GM18907 (cell line): ENCODE results near the gene NLE1.

Experiments used
- ATAC-seq: cut with Tn5 transposase; IDR thresholded peaks from one replicate; pipeline ENCODE4 v1.9.1; 2021; ENCODE audit warnings: mild to moderate bottlenecking, moderate library complexity; ENCODE audit not compliant: unreplicated experiment

NLE1 gene

DNA sequence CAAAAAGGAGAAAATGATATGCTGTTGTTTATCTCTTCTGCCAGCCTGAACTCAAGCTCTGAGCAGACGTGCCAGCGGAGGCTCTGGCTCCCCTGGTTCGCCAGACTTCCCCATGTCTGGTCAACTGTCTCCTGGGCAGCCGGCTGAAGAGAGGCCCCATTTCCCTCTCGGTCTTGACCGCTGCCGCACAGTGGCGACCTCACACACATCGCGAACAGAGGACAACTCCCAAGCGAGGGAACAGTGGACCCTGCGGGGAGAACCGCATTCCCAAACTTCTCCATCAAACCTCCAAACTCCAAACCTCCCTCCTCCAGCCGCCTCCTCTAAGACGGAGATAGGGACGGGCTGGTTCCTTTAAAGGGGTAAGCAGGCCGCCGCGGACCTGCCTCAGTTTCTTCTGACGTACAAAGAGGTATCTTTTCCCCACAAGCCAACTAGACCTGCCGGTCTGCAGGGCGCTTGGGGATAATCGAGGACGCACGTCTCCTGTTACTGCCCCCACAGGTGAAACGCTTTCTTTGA is 53.7 kb downstream of the NLE1 start:
- ATAC-seq = peak; percentile 15

- peak; percentile 1 for ATAC-seq
These were observed 54.3 kb downstream of the NLE1 start for GRCh38 chr17:35087731-35088355.

DNA sequence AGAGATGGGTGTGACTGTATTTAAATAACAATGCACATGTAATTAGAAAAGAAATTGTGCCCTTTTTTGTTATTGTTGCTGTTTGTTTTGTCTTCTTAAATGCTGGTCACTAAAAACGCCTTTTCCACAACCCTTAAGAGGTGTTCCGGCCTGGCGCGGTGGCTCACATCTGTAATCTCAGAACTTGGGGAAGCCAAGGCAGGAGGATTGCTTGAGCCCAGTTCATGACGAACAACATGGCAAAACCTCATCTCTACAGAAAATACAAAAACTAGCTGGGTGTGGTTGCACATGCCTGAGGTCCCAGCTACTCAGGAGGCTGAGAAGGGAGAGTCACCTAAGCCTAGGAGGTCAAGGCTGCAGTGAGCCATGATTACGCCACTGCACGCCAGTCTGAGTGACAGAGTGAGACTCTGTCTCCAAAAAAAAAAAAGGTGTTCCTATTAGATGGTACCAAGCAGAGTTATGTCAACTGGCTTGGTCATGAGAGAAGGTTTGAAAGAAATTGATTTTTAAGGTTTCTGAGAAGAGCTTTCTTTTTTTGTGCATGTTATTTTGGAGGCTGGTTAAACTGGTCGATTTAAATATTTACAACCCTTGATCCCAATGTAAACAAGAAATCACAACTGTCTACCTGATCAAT is 55.1 kb downstream of the NLE1 start:
- no peak for ATAC-seq

DNA sequence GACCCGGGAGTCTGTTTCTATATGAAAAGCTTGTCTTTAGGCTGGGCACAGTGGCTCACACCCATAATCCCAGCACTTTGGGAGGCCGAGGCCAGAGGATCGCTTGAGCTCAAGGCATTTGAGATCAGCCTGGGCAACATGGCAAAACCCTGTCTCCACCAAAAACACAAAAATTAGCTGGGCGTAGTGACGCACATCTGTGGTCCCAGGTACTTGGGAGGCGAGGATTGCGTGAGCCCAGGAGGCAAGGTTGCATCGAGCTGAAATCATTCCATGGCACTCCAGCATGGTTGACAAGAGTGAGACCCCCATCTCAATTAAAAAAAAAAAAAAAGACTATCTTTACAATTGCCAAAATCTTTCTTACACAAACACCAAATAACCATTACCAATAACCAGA is 55.9 kb downstream of the NLE1 start:
- no peak for ATAC-seq

- no peak for ATAC-seq
These were observed 57.1 kb downstream of the NLE1 start for GRCh38 chr17:35084987-35085386.

GRCh38 chr17:35083071-35083470 is 59.0 kb downstream of the NLE1 start:
- no peak for ATAC-seq

- ATAC-seq = no peak
These were observed 59.9 kb downstream of the NLE1 start for GRCh38 chr17:35082073-35082657.

DNA sequence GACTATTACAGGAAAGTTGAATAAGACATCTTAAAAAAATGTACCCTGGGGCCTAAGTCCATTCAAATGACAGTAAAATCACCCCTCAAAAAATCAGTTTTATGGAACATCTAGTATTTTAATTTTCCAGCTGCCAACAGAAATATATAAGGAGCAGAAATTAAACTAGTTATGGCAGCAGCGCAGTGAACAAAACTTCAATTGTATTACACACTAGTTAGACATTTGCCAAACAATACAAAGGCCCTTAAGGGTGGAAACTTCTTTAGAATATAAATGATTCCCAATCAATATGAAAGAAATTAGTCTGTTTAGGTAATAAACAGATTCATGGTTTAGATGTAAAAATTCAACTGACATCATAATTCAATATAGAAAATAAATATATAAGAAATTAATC is 60.5 kb downstream of the NLE1 start:
- ATAC-seq = no peak

DNA sequence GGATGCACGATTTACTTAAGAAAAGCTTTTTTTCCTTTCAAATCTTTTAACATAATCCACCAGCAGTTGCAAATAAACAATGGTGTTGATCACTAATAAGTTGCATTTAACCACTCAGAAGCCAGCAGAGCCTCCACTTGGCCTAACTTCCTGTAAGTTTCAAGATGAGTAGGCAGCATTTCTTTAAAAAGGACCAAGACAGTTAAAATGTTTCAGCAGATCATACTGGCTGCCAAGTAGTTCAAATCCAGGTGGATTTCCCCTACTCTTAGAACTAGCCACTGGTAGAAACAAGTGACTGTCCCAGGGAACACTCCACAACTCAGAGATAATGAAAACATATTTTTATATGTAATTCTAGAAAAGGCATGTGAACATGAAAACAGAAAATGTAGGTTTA is 61.6 kb downstream of the NLE1 start:
- peak; percentile 50 for ATAC-seq

GRCh38 chr17:35079547-35080423 is 62.3 kb downstream of the NLE1 start:
- no peak for ATAC-seq
